Spleen (tissue), 11 donors: ENCODE measurements around the gene FZD4. TPM values are rescaled to one million over a fixed set of nuclear protein-coding genes. Genes with fewer than 3 reads are reported as not detected.
"Not testable (repeated sequence)": the region's sequence is repeated elsewhere in the genome, so short reads cannot be mapped to it uniquely, and the experiment has no call there.

Experiments used
- DNase-seq: peaks from one replicate; pipeline ENCODE4 v3.0.0-alpha.2; 2020
- H3K27ac ChIP-seq, 8 donors: fragments of 200-600 bp; sonication (generic) in 7 of 8; 1 replicate in 4 of 8; 2 replicates in 4 of 8; pipeline versions ENCODE4 v1.5.0 to v1.8.0; 2016 to 2021; ENCODE audit warnings: inconsistent platforms in 4 of 8, mild to moderate bottlenecking in 4 of 8, moderate library complexity in 1 of 8
- H3K27me3 ChIP-seq, 7 donors: fragments of 200-600 bp; sonication (generic) in 6 of 7; replicated peaks in 1 of 7; 1 replicate in 4 of 7; 2 replicates in 3 of 7; pipeline versions ENCODE4 v1.5.0 to v1.8.0; 2016 to 2021; ENCODE audit warnings: inconsistent platforms in 3 of 7, mild to moderate bottlenecking in 1 of 7
- H3K36me3 ChIP-seq, 6 donors: fragments of 200-600 bp; sonication (generic) in 5 of 6; 1 replicate in 4 of 6; 2 replicates in 2 of 6; pipeline versions ENCODE4 v1.5.0 to v1.8.0; 2016 to 2021; ENCODE audit warnings: inconsistent platforms in 2 of 6
- H3K4me1 ChIP-seq, 6 donors: fragments of 200-600 bp; sonication (generic) in 5 of 6; 1 replicate in 3 of 6; 2 replicates in 3 of 6; pipeline versions ENCODE4 v1.5.0 to v1.8.0; 2016 to 2021; ENCODE audit warnings: inconsistent platforms in 3 of 6
- H3K4me3 ChIP-seq, 8 donors: fragments of 200-600 bp; sonication (generic) in 7 of 8; 1 replicate in 4 of 8; 2 replicates in 4 of 8; pipeline versions ENCODE4 v1.5.0 to v1.8.0; 2016 to 2021; ENCODE audit warnings: inconsistent platforms in 4 of 8, mild to moderate bottlenecking in 4 of 8, moderate library complexity in 2 of 8
- H3K9me3 ChIP-seq, 8 donors: fragments of 200-600 bp; sonication (generic) in 7 of 8; 1 replicate in 4 of 8; 2 replicates in 4 of 8; pipeline versions ENCODE4 v1.5.0 to v1.8.0; 2016 to 2021; ENCODE audit warnings: inconsistent platforms in 4 of 8
- POLR2A ChIP-seq, 3 donors: fragments of 450-650 bp; IDR thresholded peaks; one replicate each; pipeline ENCODE4 v1.5.1; 2017; ENCODE audit warnings: antibody characterized with exemption in 3 of 3, mild to moderate bottlenecking in 1 of 3
- POLR2AphosphoS5 ChIP-seq, 3 donors: sonication (generic); formaldehyde crosslinking; IDR thresholded peaks; one replicate each; pipeline ENCODE4 v1.5.1; 2017; ENCODE audit warnings: antibody characterized with exemption in 3 of 3
- WGBS, 5 donors: extraction: QIAGEN DNeasy Blood & Tissue Kit in 3 of 5; methylation state at CpG; one replicate each; pipeline versions ENCODE4 v1.1.5 to v1.1.7; 2013 to 2018; 5-methylcytosine and 5-hydroxymethylcytosine counted together
- intact Hi-C: fragments of 100-400 bp; cut with DNase I; formaldehyde crosslinking; loops from one replicate; pipeline ENCODE4 v1.15.0; 2023; ENCODE audit warnings: low total_unique reads
- polyA plus RNA-seq, 3 donors: library from polyadenylated mRNA; stranded (reverse); fragments of 200-250 nt; gene quantifications; one replicate each; pipeline ENCODE4 v1.2.1, GENCODE V29; 2013
- total RNA-seq, 7 donors: library from RNA; depleted of rRNA in 3 of 7; stranded (reverse); fragments of >200 nt in 3 of 7; fragmentation: NEBNext Ultra II Directional in 4 of 7; extraction: Animal tissue kit (Norgen Biotek cat#: 25700) in 4 of 7; gene quantifications; one replicate each; pipeline versions ENCODE4 v1.1.0 to v1.2.1, GENCODE V29; 2016 to 2021
- TF ChIP-seq, protein P1 (sequence below), 11 experiments: fragments of 200-600 bp in 7 of 11; fragments of 450-650 bp in 4 of 11; sonication (generic) in 4 of 11; IDR thresholded peaks in 8 of 11; conservative IDR thresholded peaks in 3 of 11; 1 replicate in 7 of 11; 2 replicates in 4 of 11; pipeline versions ENCODE4 v1.4.0 to v1.8.0; 2016 to 2021; ENCODE audit warnings: antibody characterized with exemption in 11 of 11, inconsistent platforms in 4 of 11, mild to moderate bottlenecking in 1 of 11
- donor health status: healthy with polysubstance abuse.
- donor health status: DM: no; HTN: no; CAD: no; lungs with moderate emphysema.
- donor health status: DM: no; HTN: no; CAD: no.
- donor health status: Bipolar disorder and iron deficiency.
- donor health status: healthy.
- donor health status: DM: no; HTN: no; CAD: no.
- donor health status: DM: yes; HTN: yes; CAD: no.

Gene FZD4
- total and polyA plus RNA-seq, 10 donors = 3.0 to 46.7 (median 21.7) TPM

DNA sequence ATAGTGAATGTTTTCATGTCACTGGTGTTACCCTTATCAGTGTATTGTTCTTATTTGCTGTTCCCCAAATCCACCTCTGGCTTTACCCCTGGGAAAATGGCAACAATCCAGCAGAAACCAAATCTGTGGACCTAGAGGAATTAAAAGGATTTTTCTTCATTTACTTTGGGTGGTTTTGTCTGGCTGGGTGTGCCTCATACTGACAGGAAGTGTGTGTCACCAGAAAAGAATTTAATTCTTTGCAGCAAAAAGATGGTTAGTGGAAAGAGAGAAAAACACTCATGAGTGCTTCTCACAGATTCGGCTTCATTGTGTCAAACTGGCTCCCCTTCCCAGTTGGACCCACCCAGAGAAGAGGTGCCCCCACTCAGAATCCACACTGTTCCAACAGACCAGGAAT is 38.9 kb downstream of the FZD4 start:
- Histone ChIP-seq H3K27ac (peak overlapping the region in 7 of 8 donors; percentile 54 to 73 (median 59)), H3K4me1 (peaks cover 0 to 15% (median 7%) of the 10 kb centered on the region in 6 donors), H3K9me3 (peaks cover 0 to 5% (median 0%) of the 10 kb centered on the region in 8 donors), H3K4me3 (no peak overlapping the region), H3K27me3 (no peaks in the 10 kb centered on the region), H3K36me3 (no peaks in the 10 kb centered on the region)
- 13 to 38% (median 31%) methylated on average over 1 of the region's 1 CpG for WGBS, 5 donors
- intact Hi-C loops = loop anchor here (5.0 kb wide), 1 partner anchor 44 kb away; no protein-coding TSS in a partner anchor
- no peak for TF ChIP-seq POLR2AphosphoS5 (IDR thresholded peaks at IDR 0.05)
- TF ChIP-seq, protein P1, sequence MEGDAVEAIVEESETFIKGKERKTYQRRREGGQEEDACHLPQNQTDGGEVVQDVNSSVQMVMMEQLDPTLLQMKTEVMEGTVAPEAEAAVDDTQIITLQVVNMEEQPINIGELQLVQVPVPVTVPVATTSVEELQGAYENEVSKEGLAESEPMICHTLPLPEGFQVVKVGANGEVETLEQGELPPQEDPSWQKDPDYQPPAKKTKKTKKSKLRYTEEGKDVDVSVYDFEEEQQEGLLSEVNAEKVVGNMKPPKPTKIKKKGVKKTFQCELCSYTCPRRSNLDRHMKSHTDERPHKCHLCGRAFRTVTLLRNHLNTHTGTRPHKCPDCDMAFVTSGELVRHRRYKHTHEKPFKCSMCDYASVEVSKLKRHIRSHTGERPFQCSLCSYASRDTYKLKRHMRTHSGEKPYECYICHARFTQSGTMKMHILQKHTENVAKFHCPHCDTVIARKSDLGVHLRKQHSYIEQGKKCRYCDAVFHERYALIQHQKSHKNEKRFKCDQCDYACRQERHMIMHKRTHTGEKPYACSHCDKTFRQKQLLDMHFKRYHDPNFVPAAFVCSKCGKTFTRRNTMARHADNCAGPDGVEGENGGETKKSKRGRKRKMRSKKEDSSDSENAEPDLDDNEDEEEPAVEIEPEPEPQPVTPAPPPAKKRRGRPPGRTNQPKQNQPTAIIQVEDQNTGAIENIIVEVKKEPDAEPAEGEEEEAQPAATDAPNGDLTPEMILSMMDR (IDR thresholded peaks at IDR 0.05 in 8 of 11, conservative IDR thresholded peaks at IDR 0.05 in 3 of 11) = no peak
- TF ChIP-seq POLR2A (IDR thresholded peaks at IDR 0.05) = no peak
- DNase-seq = no peak

DNA sequence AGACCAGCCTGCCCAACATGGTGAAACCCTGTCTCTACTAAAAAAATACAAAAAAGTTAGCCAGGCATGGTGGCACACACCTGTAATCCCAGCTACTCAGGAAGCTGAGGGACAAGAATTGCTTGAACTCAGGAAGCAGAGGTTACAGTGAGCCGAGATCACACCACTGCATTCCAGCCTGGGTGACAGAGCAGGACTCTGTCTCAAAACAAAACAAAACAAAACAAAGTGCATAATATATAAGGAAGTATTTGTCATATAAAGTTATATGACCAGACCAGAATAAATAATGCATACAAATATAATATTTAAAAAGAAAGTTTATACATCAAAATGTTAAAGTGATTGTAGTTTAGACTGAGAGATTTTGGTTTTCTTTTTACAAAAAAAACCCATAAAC is 39.3 kb downstream of the FZD4 start:
- WGBS, 5 donors = 3 to 10% (median 8%) methylated on average over 1 of the region's 1 CpG
- not testable (repeated sequence) for H3K27me3 ChIP-seq, H3K4me3 ChIP-seq, H3K36me3 ChIP-seq, H3K9me3 ChIP-seq, DNase-seq
- Histone ChIP-seq H3K4me1 (peaks cover 0 to 15% (median 7%) of the 10 kb centered on the region in 6 donors), H3K27ac (peak overlapping the region in 7 of 8 donors; percentile 54 to 73 (median 59))
- intact Hi-C loops = loop anchor here (5.0 kb wide), 1 partner anchor 44 kb away; no protein-coding TSS in a partner anchor

DNA sequence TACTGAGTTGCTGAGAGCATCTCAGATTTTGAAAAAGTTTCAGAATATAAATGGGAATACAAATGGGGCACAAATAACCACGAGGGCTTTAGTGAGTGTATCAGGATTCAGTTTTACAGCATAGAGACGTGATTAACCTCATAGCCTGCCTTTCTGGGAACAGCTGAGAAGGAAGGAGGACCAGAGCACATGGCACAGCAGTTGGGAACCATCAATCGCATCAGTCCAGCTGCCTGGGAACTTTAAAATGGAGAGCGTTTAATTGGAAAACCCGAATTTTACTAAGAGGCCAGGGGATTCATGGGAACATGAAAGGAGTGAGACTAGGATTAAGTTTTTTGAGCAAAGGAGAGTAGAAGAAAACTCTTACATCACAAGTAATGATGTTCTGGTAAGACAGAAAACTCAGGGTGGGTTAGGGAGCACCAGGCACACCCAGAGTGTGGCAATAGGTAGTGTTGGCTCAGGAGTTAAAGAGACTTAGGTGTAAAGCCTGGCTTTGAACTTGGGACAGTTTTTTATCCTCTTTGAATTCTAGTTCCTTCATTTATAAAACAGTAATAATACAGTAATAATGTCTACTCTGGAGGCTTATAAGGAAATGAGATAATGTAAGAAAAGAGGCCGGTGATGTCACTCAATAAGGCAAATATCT is 40.2 kb downstream of the FZD4 start:
- Histone ChIP-seq H3K27me3 (no peaks in the 10 kb centered on the region), H3K36me3 (no peaks in the 10 kb centered on the region), H3K4me1 (peaks cover 0 to 15% (median 7%) of the 10 kb centered on the region in 6 donors), H3K9me3 (peaks cover 0 to 5% (median 0%) of the 10 kb centered on the region in 8 donors), H3K4me3 (no peak overlapping the region), H3K27ac (peak overlapping the region in 4 of 8 donors; percentile 9 to 45 (median 24))
- TF ChIP-seq, protein P1 (IDR thresholded peaks at IDR 0.05 in 8 of 11, conservative IDR thresholded peaks at IDR 0.05 in 3 of 11) = no peak
- TF ChIP-seq POLR2A (IDR thresholded peaks at IDR 0.05) = no peak
- TF ChIP-seq POLR2AphosphoS5 (IDR thresholded peaks at IDR 0.05) = no peak
- 68 to 80% (median 75%) methylated on average over 6 of the region's 6 CpGs for WGBS, 5 donors
- intact Hi-C loops = loop anchor here (5.0 kb wide), 1 partner anchor 43 kb away; no protein-coding TSS in a partner anchor
- no peak for DNase-seq

DNA sequence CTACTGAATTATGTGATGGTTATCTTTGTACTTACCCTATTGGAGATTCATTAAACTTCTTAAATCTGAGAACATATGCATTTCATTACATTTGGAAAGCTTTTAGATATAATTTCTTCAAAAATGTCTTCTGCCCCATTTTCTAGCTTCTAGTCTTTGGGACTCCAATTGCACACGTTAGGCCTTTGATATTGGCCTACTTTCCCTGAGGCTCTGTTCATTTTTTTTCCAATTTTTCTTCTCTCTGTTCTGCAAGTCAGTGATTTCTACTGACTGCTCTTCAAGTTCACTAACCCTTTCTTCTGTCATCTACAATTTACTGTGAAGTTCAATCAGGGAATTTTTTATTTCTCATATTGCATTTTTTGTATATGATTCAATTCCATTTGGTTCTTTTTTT is 43.0 kb downstream of the FZD4 start:
- no peak for TF ChIP-seq POLR2AphosphoS5 (IDR thresholded peaks at IDR 0.05)
- TF ChIP-seq, protein P1 (IDR thresholded peaks at IDR 0.05 in 8 of 11, conservative IDR thresholded peaks at IDR 0.05 in 3 of 11) = no peak
- no peak for TF ChIP-seq POLR2A (IDR thresholded peaks at IDR 0.05)
- no peak for DNase-seq
- Histone ChIP-seq H3K9me3 (peaks cover 0 to 5% (median 0%) of the 10 kb centered on the region in 8 donors), H3K27ac (peak overlapping the region in 1 of 8 donors; percentile 8), H3K27me3 (no peaks in the 10 kb centered on the region), H3K36me3 (no peaks in the 10 kb centered on the region), H3K4me1 (peaks cover 0 to 15% (median 7%) of the 10 kb centered on the region in 6 donors), H3K4me3 (no peak overlapping the region)
- intact Hi-C loops = no loop called here
- WGBS, 5 donors = 0 to 37% (median 0%) methylated on average over 1 of the region's 1 CpG
